B cell (primary cell): ENCODE results near the gene GSTA1.

Experiments
- EZH2 ChIP-seq: IDR thresholded peaks from 2 replicates; pipeline ENCODE4 v1.6.1; 2012; ENCODE audit warnings: borderline replicate concordance, low read depth, mild to moderate bottlenecking, moderate library complexity, low read length; ENCODE audit not compliant: insufficient read depth, poor library complexity, severe bottlenecking
- TF ChIP-seq, protein P1 (sequence below): fragments of 200-600 bp; IDR thresholded peaks from one replicate; pipeline ENCODE4 v1.8.0; 2022; ENCODE audit warnings: antibody characterized with exemption, mild to moderate bottlenecking

DNA sequence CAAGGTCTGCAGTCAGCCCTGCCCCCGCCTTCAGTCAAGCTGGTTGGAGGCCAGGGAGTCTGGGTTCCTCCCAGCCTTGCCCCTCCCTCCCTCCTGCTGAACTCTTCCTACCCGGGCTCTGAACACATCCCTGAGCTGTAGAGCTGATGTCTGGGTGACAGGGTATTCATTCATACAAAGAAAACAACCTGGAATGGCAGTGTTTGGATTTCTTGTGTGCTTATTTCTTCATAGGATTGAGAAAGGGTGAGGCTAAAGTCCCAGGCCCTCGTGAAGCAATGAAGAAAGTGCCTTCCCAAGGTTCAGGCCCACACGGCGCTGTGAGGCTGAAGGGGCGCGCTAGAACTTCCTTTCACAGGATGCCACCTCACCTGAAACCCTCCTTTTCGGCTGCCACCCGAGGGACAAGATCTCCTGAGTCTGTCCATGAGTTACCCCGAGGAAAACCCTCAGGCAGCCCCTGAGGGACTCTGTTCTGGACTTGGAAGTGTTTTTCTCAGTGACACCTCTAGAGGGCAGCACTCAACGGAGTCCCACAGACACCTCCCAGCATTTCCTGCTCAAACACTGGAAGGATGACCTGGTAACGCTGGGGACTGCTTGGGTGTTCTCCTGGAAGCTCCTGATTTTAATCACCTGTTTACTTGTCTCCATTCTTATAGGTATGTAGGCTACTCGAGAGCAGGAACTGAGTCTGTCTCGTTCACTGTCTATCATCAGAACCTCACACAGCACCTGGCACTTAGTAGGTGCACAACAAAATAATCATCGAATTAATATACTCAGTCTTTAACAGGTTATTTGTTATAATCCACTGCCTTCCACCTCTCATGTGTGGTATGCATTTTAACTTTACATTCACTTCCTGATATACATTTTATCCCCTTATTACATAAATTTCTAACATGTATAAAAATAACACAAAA, 11.8 kb upstream of the GSTA1 start:
- TF ChIP-seq, protein P1, sequence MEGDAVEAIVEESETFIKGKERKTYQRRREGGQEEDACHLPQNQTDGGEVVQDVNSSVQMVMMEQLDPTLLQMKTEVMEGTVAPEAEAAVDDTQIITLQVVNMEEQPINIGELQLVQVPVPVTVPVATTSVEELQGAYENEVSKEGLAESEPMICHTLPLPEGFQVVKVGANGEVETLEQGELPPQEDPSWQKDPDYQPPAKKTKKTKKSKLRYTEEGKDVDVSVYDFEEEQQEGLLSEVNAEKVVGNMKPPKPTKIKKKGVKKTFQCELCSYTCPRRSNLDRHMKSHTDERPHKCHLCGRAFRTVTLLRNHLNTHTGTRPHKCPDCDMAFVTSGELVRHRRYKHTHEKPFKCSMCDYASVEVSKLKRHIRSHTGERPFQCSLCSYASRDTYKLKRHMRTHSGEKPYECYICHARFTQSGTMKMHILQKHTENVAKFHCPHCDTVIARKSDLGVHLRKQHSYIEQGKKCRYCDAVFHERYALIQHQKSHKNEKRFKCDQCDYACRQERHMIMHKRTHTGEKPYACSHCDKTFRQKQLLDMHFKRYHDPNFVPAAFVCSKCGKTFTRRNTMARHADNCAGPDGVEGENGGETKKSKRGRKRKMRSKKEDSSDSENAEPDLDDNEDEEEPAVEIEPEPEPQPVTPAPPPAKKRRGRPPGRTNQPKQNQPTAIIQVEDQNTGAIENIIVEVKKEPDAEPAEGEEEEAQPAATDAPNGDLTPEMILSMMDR = peak; percentile 79
- no peak for TF ChIP-seq EZH2
